GM23338 (cell line): ENCODE measurements around the gene SLX4IP. TPM values are rescaled to one million over a fixed set of nuclear protein-coding genes. Genes with fewer than 3 reads are reported as not detected.

ENCODE experiments used
- ATAC-seq: fragments of 200-7000 bp; cut with Tn5 transposase; 3 replicates; pipeline ENCODE4 v1.9.1; 2020
- DNase-seq: peaks from one replicate; pipeline ENCODE4 v3.0.0-alpha.2; 2015; ENCODE audit warnings: low spot score
- H2AFZ ChIP-seq: fragments of 200-600 bp; sonication (generic); 2 replicates; pipeline ENCODE4 v1.8.0; 2016; ENCODE audit warnings: antibody characterized with exemption, mild to moderate bottlenecking, moderate library complexity
- H3F3A ChIP-seq: fragments of 200-600 bp; sonication (generic); replicated peaks from 2 replicates; pipeline ENCODE4 v1.8.0; 2017; ENCODE audit warnings: antibody characterized with exemption, mixed run types, low read depth
- H3K27ac ChIP-seq: fragments of 200-600 bp; sonication (generic); 2 replicates; pipeline ENCODE4 v1.6.1; 2016; ENCODE audit warnings: low read depth
- H3K27me3 ChIP-seq: fragments of 200-600 bp; sonication (generic); 2 replicates; pipeline ENCODE4 v1.8.0; 2016; ENCODE audit warnings: mild to moderate bottlenecking, mixed run types, moderate library complexity; ENCODE audit not compliant: insufficient read depth
- H3K36me3 ChIP-seq: fragments of 200-600 bp; sonication (generic); 2 replicates; pipeline ENCODE4 v1.8.0; 2016; ENCODE audit warnings: mild to moderate bottlenecking; ENCODE audit not compliant: insufficient read depth
- H3K4me1 ChIP-seq: fragments of 200-600 bp; sonication (generic); 2 replicates; pipeline ENCODE4 v1.8.0; 2016; ENCODE audit warnings: mild to moderate bottlenecking, moderate library complexity; ENCODE audit not compliant: insufficient read depth
- H3K4me2 ChIP-seq: fragments of 200-600 bp; sonication (generic); 2 replicates; pipeline ENCODE4 v1.7.1; 2017; ENCODE audit warnings: mixed run types
- H3K4me3 ChIP-seq: fragments of 200-600 bp; sonication (generic); 2 replicates; pipeline ENCODE4 v1.6.1; 2016; ENCODE audit warnings: mixed run types
- H3K79me2 ChIP-seq: fragments of 200-600 bp; sonication (generic); replicated peaks from 2 replicates; pipeline ENCODE4 v1.8.0; 2017; ENCODE audit warnings: mild to moderate bottlenecking; ENCODE audit not compliant: insufficient read depth
- H3K9me2 ChIP-seq: fragments of 200-600 bp; sonication (generic); 2 replicates; pipeline ENCODE4 v1.8.0; 2017; ENCODE audit not compliant: insufficient read depth
- H4K20me1 ChIP-seq: fragments of 200-600 bp; sonication (generic); replicated peaks from 2 replicates; pipeline ENCODE4 v1.8.0; 2017; ENCODE audit warnings: mild to moderate bottlenecking; ENCODE audit not compliant: insufficient read depth
- H3K27ac Mint-ChIP-seq: 2 replicates; pipeline ENCODE4 v1.8.0; 2020; ENCODE audit warnings: inconsistent platforms, mild to moderate bottlenecking, moderate library complexity, mixed read lengths
- H3K27me3 Mint-ChIP-seq: 3 replicates; pipeline ENCODE4 v1.8.0; 2022; ENCODE audit warnings: low read depth, mild to moderate bottlenecking, moderate library complexity, mixed read lengths, inconsistent platforms; ENCODE audit not compliant: insufficient read depth, poor library complexity
- H3K36me3 Mint-ChIP-seq: 3 replicates; pipeline ENCODE4 v1.8.0; 2021; ENCODE audit warnings: low read depth, mild to moderate bottlenecking, inconsistent platforms, moderate library complexity, mixed read lengths
- H3K4me1 Mint-ChIP-seq: 3 replicates; pipeline ENCODE4 v1.8.0; 2020; ENCODE audit warnings: mild to moderate bottlenecking, inconsistent platforms, mixed read lengths
- H3K4me3 Mint-ChIP-seq: 3 replicates; pipeline ENCODE4 v1.8.0; 2021; ENCODE audit warnings: moderate library complexity, mild to moderate bottlenecking, inconsistent platforms, mixed read lengths
- H3K9me3 Mint-ChIP-seq: 3 replicates; pipeline ENCODE4 v1.8.0; 2020; ENCODE audit warnings: moderate library complexity, mild to moderate bottlenecking, inconsistent platforms, mixed read lengths
- CREB1 ChIP-seq: fragments of 250-450 bp; sonication (Bioruptor Pico); IDR thresholded peaks from 2 replicates; pipeline ENCODE4 v1.5.0; 2020; ENCODE audit warnings: low read depth, mild to moderate bottlenecking, moderate library complexity
- EZH2 ChIP-seq: fragments of 200-600 bp; sonication (generic); IDR thresholded peaks from one replicate; pipeline ENCODE4 v1.8.0; 2017; ENCODE audit warnings: antibody characterized with exemption, mild to moderate bottlenecking, low read depth; ENCODE audit not compliant: unreplicated experiment
- EZH2phosphoT487 ChIP-seq: fragments of 200-600 bp; sonication (generic); IDR thresholded peaks from one replicate; pipeline ENCODE4 v1.8.1; 2018; ENCODE audit warnings: antibody characterized with exemption; ENCODE audit not compliant: unreplicated experiment
- JUNB ChIP-seq: IDR thresholded peaks from one replicate; pipeline ENCODE4 v1.6.1; 2016; ENCODE audit warnings: antibody characterized with exemption; ENCODE audit not compliant: unreplicated experiment
- NANOG ChIP-seq: IDR thresholded peaks from 2 replicates; pipeline ENCODE4 v1.6.1; 2016; ENCODE audit warnings: antibody characterized with exemption, borderline replicate concordance
- POLR2AphosphoS5 ChIP-seq: IDR thresholded peaks from 2 replicates; pipeline ENCODE4 v1.6.1; 2016; ENCODE audit warnings: antibody characterized with exemption, low read depth
- STAT1 ChIP-seq: IDR thresholded peaks from one replicate; pipeline ENCODE4 v1.6.1; 2016; ENCODE audit warnings: antibody characterized with exemption; ENCODE audit not compliant: unreplicated experiment
- ZNF114 ChIP-seq: fragments of 250-450 bp; sonication (Bioruptor Pico); IDR thresholded peaks from 2 replicates; pipeline ENCODE4 v1.5.0; 2020; ENCODE audit warnings: mild to moderate bottlenecking, moderate library complexity
- polyA plus RNA-seq: library from polyadenylated mRNA; unstranded; fragments of >200 nt; fragmentation: Nextera tagmentation; extraction: Ambion mirVana; gene quantifications from 2 replicates; pipeline ENCODE4 v1.2.1, GENCODE V29; 2016
- total RNA-seq: library from RNA; depleted of rRNA; stranded (reverse); fragments of >200 nt; shearing (Covaris generic); gene quantifications from 2 replicates; pipeline ENCODE4 v1.2.3, GENCODE V29; 2014
- TF ChIP-seq, protein P1 (sequence below): IDR thresholded peaks from 2 replicates; pipeline ENCODE4 v1.6.1; 2016; ENCODE audit warnings: antibody characterized with exemption
- TF ChIP-seq, protein P2 (sequence below): IDR thresholded peaks from one replicate; pipeline ENCODE4 v1.6.1; 2018; ENCODE audit warnings: antibody characterized with exemption; ENCODE audit not compliant: unreplicated experiment
- TF ChIP-seq, protein P3 (sequence below): fragments of 250-450 bp; sonication (Bioruptor Pico); IDR thresholded peaks from 2 replicates; pipeline ENCODE4 v1.5.0; 2020; ENCODE audit warnings: mild to moderate bottlenecking, moderate library complexity

SLX4IP gene
- total and polyA plus RNA-seq, 2 experiments from 2014 or later: 9.1 to 9.8 TPM

DNA sequence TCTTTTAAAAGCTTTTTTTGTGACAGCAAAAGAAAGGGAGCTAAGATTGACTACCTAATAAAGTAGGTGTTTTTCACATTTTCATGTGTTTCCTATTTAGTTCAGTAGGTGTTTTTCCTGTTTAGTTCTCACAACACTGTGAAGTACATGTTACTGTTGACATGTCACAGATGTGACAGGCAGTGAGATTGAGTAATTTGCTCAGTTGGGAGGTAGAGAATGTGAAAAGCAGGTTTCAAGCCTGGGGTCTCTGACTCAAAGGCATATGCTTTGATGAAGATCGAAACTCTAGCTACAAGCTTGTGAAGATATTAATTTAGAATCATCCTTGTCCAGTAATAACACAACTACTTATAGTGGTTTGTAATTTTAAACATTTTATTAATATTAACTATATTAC is 43.1 kb downstream of the SLX4IP start:
- no peak overlapping the region for H2AFZ ChIP-seq
- H3K36me3 ChIP-seq: no peaks in the 10 kb centered on the region
- H3K9me2 ChIP-seq: 0 out of 2 replicates have a peak, but pooled peaks cover 5% of the 10 kb centered on the region
- H3K79me2 ChIP-seq: peaks cover 16% of the 10 kb centered on the region
- no peak overlapping the region for H3K4me3 ChIP-seq
- Mint-ChIP-seq H3K9me3 (no peaks in the 10 kb centered on the region), H3K27me3 (peaks cover 5% of the 10 kb centered on the region), H3K4me1 (peaks cover 24% of the 10 kb centered on the region), H3K36me3 (no peaks in the 10 kb centered on the region), H3K4me3 (no peak overlapping the region), H3K27ac (no peak overlapping the region; the same call in 1 of the 2 replicates)
- peaks cover 15% of the 10 kb centered on the region for H3K4me1 ChIP-seq
- TF ChIP-seq POLR2AphosphoS5: no peak
- TF ChIP-seq, protein P1, sequence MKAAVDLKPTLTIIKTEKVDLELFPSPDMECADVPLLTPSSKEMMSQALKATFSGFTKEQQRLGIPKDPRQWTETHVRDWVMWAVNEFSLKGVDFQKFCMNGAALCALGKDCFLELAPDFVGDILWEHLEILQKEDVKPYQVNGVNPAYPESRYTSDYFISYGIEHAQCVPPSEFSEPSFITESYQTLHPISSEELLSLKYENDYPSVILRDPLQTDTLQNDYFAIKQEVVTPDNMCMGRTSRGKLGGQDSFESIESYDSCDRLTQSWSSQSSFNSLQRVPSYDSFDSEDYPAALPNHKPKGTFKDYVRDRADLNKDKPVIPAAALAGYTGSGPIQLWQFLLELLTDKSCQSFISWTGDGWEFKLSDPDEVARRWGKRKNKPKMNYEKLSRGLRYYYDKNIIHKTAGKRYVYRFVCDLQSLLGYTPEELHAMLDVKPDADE: no peak
- no peak for TF ChIP-seq ZNF114 (CRISPR knock-in tag)
- TF ChIP-seq EZH2phosphoT487: no peak
- TF ChIP-seq, protein P2, sequence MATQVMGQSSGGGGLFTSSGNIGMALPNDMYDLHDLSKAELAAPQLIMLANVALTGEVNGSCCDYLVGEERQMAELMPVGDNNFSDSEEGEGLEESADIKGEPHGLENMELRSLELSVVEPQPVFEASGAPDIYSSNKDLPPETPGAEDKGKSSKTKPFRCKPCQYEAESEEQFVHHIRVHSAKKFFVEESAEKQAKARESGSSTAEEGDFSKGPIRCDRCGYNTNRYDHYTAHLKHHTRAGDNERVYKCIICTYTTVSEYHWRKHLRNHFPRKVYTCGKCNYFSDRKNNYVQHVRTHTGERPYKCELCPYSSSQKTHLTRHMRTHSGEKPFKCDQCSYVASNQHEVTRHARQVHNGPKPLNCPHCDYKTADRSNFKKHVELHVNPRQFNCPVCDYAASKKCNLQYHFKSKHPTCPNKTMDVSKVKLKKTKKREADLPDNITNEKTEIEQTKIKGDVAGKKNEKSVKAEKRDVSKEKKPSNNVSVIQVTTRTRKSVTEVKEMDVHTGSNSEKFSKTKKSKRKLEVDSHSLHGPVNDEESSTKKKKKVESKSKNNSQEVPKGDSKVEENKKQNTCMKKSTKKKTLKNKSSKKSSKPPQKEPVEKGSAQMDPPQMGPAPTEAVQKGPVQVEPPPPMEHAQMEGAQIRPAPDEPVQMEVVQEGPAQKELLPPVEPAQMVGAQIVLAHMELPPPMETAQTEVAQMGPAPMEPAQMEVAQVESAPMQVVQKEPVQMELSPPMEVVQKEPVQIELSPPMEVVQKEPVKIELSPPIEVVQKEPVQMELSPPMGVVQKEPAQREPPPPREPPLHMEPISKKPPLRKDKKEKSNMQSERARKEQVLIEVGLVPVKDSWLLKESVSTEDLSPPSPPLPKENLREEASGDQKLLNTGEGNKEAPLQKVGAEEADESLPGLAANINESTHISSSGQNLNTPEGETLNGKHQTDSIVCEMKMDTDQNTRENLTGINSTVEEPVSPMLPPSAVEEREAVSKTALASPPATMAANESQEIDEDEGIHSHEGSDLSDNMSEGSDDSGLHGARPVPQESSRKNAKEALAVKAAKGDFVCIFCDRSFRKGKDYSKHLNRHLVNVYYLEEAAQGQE: no peak
- TF ChIP-seq, protein P3, sequence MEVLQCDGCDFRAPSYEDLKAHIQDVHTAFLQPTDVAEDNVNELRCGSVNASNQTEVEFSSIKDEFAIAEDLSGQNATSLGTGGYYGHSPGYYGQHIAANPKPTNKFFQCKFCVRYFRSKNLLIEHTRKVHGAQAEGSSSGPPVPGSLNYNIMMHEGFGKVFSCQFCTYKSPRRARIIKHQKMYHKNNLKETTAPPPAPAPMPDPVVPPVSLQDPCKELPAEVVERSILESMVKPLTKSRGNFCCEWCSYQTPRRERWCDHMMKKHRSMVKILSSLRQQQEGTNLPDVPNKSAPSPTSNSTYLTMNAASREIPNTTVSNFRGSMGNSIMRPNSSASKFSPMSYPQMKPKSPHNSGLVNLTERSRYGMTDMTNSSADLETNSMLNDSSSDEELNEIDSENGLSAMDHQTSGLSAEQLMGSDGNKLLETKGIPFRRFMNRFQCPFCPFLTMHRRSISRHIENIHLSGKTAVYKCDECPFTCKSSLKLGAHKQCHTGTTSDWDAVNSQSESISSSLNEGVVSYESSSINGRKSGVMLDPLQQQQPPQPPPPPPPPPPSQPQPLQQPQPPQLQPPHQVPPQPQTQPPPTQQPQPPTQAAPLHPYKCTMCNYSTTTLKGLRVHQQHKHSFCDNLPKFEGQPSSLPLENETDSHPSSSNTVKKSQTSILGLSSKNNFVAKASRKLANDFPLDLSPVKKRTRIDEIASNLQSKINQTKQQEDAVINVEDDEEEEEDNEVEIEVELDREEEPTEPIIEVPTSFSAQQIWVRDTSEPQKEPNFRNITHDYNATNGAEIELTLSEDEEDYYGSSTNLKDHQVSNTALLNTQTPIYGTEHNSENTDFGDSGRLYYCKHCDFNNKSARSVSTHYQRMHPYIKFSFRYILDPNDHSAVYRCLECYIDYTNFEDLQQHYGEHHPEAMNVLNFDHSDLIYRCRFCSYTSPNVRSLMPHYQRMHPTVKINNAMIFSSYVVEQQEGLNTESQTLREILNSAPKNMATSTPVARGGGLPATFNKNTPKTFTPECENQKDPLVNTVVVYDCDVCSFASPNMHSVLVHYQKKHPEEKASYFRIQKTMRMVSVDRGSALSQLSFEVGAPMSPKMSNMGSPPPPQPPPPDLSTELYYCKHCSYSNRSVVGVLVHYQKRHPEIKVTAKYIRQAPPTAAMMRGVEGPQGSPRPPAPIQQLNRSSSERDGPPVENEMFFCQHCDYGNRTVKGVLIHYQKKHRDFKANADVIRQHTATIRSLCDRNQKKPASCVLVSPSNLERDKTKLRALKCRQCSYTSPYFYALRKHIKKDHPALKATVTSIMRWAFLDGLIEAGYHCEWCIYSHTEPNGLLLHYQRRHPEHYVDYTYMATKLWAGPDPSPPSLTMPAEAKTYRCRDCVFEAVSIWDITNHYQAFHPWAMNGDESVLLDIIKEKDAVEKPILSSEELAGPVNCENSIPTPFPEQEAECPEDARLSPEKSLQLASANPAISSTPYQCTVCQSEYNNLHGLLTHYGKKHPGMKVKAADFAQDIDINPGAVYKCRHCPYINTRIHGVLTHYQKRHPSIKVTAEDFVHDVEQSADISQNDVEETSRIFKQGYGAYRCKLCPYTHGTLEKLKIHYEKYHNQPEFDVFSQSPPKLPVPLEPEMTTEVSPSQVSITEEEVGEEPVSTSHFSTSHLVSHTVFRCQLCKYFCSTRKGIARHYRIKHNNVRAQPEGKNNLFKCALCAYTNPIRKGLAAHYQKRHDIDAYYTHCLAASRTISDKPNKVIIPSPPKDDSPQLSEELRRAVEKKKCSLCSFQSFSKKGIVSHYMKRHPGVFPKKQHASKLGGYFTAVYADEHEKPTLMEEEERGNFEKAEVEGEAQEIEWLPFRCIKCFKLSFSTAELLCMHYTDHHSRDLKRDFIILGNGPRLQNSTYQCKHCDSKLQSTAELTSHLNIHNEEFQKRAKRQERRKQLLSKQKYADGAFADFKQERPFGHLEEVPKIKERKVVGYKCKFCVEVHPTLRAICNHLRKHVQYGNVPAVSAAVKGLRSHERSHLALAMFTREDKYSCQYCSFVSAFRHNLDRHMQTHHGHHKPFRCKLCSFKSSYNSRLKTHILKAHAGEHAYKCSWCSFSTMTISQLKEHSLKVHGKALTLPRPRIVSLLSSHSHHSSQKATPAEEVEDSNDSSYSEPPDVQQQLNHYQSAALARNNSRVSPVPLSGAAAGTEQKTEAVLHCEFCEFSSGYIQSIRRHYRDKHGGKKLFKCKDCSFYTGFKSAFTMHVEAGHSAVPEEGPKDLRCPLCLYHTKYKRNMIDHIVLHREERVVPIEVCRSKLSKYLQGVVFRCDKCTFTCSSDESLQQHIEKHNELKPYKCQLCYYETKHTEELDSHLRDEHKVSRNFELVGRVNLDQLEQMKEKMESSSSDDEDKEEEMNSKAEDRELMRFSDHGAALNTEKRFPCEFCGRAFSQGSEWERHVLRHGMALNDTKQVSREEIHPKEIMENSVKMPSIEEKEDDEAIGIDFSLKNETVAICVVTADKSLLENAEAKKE: no peak
- TF ChIP-seq EZH2: no peak
- TF ChIP-seq NANOG: no peak
- no peak for TF ChIP-seq JUNB
- no peak for TF ChIP-seq STAT1
- TF ChIP-seq CREB1 (CRISPR knock-in tag): no peak
- H3K27me3 ChIP-seq: no peaks in the 10 kb centered on the region
- no peak overlapping the region for H3K27ac ChIP-seq
- H4K20me1 ChIP-seq: no peaks in the 10 kb centered on the region; the same call in 1 of the 2 replicates
- no peak for DNase-seq
- no peak for ATAC-seq
- no peak overlapping the region for H3K4me2 ChIP-seq
- H3F3A ChIP-seq: no peaks in the 10 kb centered on the region
